ENCODE measurements around the gene TRABD2B.

The TRABD2B gene

DNA sequence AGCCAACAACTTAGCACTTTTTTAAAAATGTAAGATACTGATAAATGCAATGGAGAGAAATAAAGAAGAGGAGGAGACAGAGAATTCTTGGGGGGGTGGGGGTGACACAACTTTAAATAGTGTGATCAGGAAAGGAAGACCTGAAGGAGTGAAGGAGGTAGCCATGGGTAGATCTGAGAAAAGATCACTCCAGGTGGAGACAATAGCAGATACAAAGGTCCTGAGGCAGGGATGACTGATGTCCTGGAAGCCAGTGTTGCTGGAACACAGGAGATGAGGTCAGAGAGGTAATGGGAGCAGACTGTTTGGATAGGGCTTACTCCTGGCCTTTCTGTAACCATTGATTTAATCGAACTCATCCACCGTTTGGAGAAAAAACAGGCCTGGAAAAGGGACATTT, 24.6 kb upstream of the TRABD2B start:
- H3K27ac ChIP-seq, result no peak overlapping the region
- TF ChIP-seq, protein P1, sequence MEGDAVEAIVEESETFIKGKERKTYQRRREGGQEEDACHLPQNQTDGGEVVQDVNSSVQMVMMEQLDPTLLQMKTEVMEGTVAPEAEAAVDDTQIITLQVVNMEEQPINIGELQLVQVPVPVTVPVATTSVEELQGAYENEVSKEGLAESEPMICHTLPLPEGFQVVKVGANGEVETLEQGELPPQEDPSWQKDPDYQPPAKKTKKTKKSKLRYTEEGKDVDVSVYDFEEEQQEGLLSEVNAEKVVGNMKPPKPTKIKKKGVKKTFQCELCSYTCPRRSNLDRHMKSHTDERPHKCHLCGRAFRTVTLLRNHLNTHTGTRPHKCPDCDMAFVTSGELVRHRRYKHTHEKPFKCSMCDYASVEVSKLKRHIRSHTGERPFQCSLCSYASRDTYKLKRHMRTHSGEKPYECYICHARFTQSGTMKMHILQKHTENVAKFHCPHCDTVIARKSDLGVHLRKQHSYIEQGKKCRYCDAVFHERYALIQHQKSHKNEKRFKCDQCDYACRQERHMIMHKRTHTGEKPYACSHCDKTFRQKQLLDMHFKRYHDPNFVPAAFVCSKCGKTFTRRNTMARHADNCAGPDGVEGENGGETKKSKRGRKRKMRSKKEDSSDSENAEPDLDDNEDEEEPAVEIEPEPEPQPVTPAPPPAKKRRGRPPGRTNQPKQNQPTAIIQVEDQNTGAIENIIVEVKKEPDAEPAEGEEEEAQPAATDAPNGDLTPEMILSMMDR (IDR thresholded peaks at IDR 0.05), result no peak
- no peak for TF ChIP-seq ZFX (IDR thresholded peaks at IDR 0.05; ENCODE audit: borderline replicate concordance)

GRCh38 chr1:48019714-48020315, 22.6 kb upstream of the TRABD2B start:
- TF ChIP-seq, protein P1 (IDR thresholded peaks at IDR 0.05), result no peak
- no peak for TF ChIP-seq ZFX (IDR thresholded peaks at IDR 0.05; ENCODE audit: borderline replicate concordance)
- H3K27ac ChIP-seq, result no peak overlapping the region

GRCh38 chr1:48018799-48019198, 21.6 kb upstream of the TRABD2B start:
- TF ChIP-seq, protein P1 (IDR thresholded peaks at IDR 0.05), result no peak
- no peak for TF ChIP-seq ZFX (IDR thresholded peaks at IDR 0.05; ENCODE audit: borderline replicate concordance)
- no peak overlapping the region for H3K27ac ChIP-seq

DNA sequence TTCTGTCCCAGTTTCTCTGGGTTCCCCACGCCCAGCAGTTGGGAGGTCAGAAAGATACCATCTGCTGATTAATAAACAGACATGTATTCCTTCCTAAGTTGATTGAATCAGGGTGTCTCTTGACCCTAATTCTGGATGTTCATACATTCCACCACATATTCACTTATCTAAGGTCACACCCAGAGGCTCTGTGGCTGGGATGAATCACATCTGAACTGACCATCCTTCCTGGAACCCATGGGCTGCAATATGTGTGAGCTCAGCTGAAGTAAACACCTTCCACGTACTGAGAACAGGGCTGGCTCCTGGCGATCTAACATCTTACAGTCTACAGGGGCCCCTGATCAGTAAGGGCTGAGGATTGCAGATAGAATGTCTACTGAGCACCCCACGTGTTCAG, 20.5 kb upstream of the TRABD2B start:
- H3K27ac ChIP-seq, result no peak overlapping the region
- TF ChIP-seq ZFX (IDR thresholded peaks at IDR 0.05; ENCODE audit: borderline replicate concordance), result no peak
- TF ChIP-seq, protein P1 (IDR thresholded peaks at IDR 0.05), result no peak

DNA sequence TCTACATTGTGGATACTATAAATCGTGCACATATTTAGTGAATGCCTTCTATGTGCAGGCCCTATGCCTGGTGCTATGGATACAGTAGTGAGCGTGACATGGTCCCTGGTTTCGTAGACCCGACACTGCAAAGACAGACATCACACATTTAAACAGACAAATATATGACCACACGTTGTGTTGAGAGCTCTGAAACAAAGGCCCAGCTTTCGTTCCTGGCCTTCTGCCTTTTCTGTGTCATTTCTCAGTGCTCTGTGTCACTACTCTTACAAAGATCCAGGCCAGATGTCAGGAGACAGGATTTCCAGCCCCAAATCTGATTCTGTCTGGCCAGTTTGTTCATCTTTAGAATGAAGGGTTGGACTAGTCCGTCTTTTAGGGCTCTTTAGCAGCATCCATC, 19.3 kb upstream of the TRABD2B start:
- TF ChIP-seq, protein P1 (IDR thresholded peaks at IDR 0.05), result no peak
- no peak for TF ChIP-seq ZFX (IDR thresholded peaks at IDR 0.05; ENCODE audit: borderline replicate concordance)
- H3K27ac ChIP-seq, result no peak overlapping the region

- H3K27ac ChIP-seq, result no peak overlapping the region
- TF ChIP-seq, protein P1 (IDR thresholded peaks at IDR 0.05), result no peak
- TF ChIP-seq ZFX (IDR thresholded peaks at IDR 0.05; ENCODE audit: borderline replicate concordance), result no peak
Observed at GRCh38 chr1:48013270-48013669, 16.1 kb upstream of the TRABD2B start.

- H3K27ac ChIP-seq, result no peak overlapping the region
- TF ChIP-seq, protein P1 (IDR thresholded peaks at IDR 0.05), result no peak
- no peak for TF ChIP-seq ZFX (IDR thresholded peaks at IDR 0.05; ENCODE audit: borderline replicate concordance)
Observed at GRCh38 chr1:48007047-48007446, 9.9 kb upstream of the TRABD2B start.
